Adrenal gland (tissue), 12 donors: ENCODE data around the gene VPS8. TPM values are rescaled to one million over a fixed set of nuclear protein-coding genes. Genes with fewer than 3 reads are reported as not detected.

Experiments used
- DNase-seq, 7 donors: peaks; one replicate each; pipeline ENCODE4 v3.0.0-alpha.2; 2019 to 2020
- H3K27ac ChIP-seq, 5 donors: fragments of 200-600 bp; sonication (generic) in 4 of 5; 1 replicate in 3 of 5; 2 replicates in 2 of 5; pipeline versions ENCODE4 v1.5.1 to v1.8.0; 2016 to 2020; ENCODE audit warnings: mild to moderate bottlenecking in 1 of 5
- H3K27me3 ChIP-seq: fragments of 200-600 bp; 2 replicates; pipeline ENCODE4 v1.8.0; 2021
- H3K36me3 ChIP-seq, 2 donors: fragments of 200-600 bp; replicated peaks in 1 of 2; 1 replicate in 1 of 2; 2 replicates in 1 of 2; pipeline versions ENCODE4 v1.5.1 to v1.8.0; 2018 to 2022
- H3K4me1 ChIP-seq, 2 donors: fragments of 200-600 bp; replicated peaks in 1 of 2; 1 replicate in 1 of 2; 2 replicates in 1 of 2; pipeline versions ENCODE4 v1.5.1 to v1.8.0; 2018 to 2021
- H3K4me3 ChIP-seq, 4 donors: fragments of 200-600 bp; sonication (generic) in 3 of 4; one replicate each; pipeline ENCODE4 v1.5.1; 2016 to 2018
- H3K9me3 ChIP-seq, 3 donors: fragments of 200-600 bp; sonication (generic) in 1 of 3; replicated peaks in 1 of 3; 1 replicate in 2 of 3; 2 replicates in 1 of 3; pipeline versions ENCODE4 v1.5.1 to v1.8.0; 2016 to 2021
- CTCF ChIP-seq, 6 experiments: fragments of 450-650 bp in 4 of 6; fragments of 200-600 bp in 2 of 6; sonication (generic) in 1 of 6; IDR thresholded peaks; 1 replicate in 5 of 6; 2 replicates in 1 of 6; pipeline versions ENCODE4 v1.5.1 to v1.8.0; 2016 to 2021; ENCODE audit warnings: antibody characterized with exemption in 6 of 6, mild to moderate bottlenecking in 2 of 6, moderate library complexity in 1 of 6
- POLR2A ChIP-seq, 2 donors: fragments of 450-650 bp; IDR thresholded peaks; one replicate each; pipeline ENCODE4 v1.6.1; 2017; ENCODE audit warnings: antibody characterized with exemption in 2 of 2, mild to moderate bottlenecking in 2 of 2, moderate library complexity in 1 of 2
- WGBS, 4 donors: extraction: QIAGEN DNeasy Blood & Tissue Kit in 2 of 4; methylation state at CpG; one replicate each; pipeline versions ENCODE4 v1.1.5 to v1.1.7; 2013 to 2017; 5-methylcytosine and 5-hydroxymethylcytosine counted together
- intact Hi-C, 2 donors: fragments of 100-400 bp; cut with DNase I; formaldehyde crosslinking; loops; one replicate each; pipeline versions ENCODE4 v1.14.1 to v1.15.0; 2022 to 2023
- polyA plus RNA-seq, 3 donors: library from polyadenylated mRNA; stranded (reverse); fragments of 200-250 nt in 2 of 3; fragments of 350-450 nt in 1 of 3; fragmentation: Illumina TruSeq in 1 of 3; extraction: RNeasy Lipid Tissue Mini Kit (QIAGEN cat#74804) in 1 of 3; gene quantifications; one replicate each; pipeline ENCODE4 v1.2.3, GENCODE V29; 2013 to 2014
- total RNA-seq, 9 donors: library from RNA; depleted of rRNA in 4 of 9; stranded (reverse); fragments of >200 nt in 4 of 9; fragments of 120-200 nt in 1 of 9; fragmentation: NEBNext Ultra II Directional in 1 of 9; extraction: Animal tissue kit (Norgen Biotek cat#: 25700) in 1 of 9; gene quantifications; one replicate each; pipeline versions ENCODE4 v1.1.0 to v1.2.4, GENCODE V29; 2013 to 2023
- donor health status: healthy with polysubstance abuse.
- donor health status: Bipolar disorder and iron deficiency.
- donor health status: DM: yes; HTN: yes; CAD: no.
- donor health status: DM: no; HTN: no; CAD: no.
- donor health status: DM: no; HTN: no; CAD: no.
- donor health status: DM: yes; HTN: yes; CAD: no.

VPS8 gene
- total and polyA plus RNA-seq, 12 donors: 17.6 to 96.4 (median 33.9) TPM

GRCh38 chr3:185058796-185059195, 246.8 kb downstream of the VPS8 start:
- TF ChIP-seq CTCF (IDR thresholded peaks at IDR 0.05): no peak
- no peak for TF ChIP-seq POLR2A (IDR thresholded peaks at IDR 0.05)
- Histone ChIP-seq H3K4me1 (no peaks in the 10 kb centered on the region), H3K36me3 (no peaks in the 10 kb centered on the region), H3K27me3 (no peaks in the 10 kb centered on the region), H3K4me3 (no peak overlapping the region), H3K27ac (no peak overlapping the region), H3K9me3 (no peaks in the 10 kb centered on the region)
- intact Hi-C loops: no loop called here
- no peak for DNase-seq
- 49 to 73% (median 55%) methylated on average over 2 of the region's 2 CpGs for WGBS, 4 donors

GRCh38 chr3:185059766-185060165, 247.8 kb downstream of the VPS8 start:
- no peaks in the 10 kb centered on the region for H3K36me3 ChIP-seq
- no peak overlapping the region for H3K27ac ChIP-seq
- intact Hi-C loops: no loop called here
- TF ChIP-seq CTCF (IDR thresholded peaks at IDR 0.05): no peak
- no peak for TF ChIP-seq POLR2A (IDR thresholded peaks at IDR 0.05)
- WGBS, 4 donors: 65 to 76% (median 68%) methylated on average over 2 of the region's 2 CpGs
- H3K4me3 ChIP-seq: no peak overlapping the region
- H3K4me1 ChIP-seq: no peaks in the 10 kb centered on the region
- no peaks in the 10 kb centered on the region for H3K27me3 ChIP-seq
- H3K9me3 ChIP-seq: no peaks in the 10 kb centered on the region
- DNase-seq: peak in 1 of 7 donors; percentile 16

GRCh38 chr3:185060655-185061054, 248.7 kb downstream of the VPS8 start:
- 83 to 100% (median 92%) methylated on average over 1 to 2 of the region's 2 CpGs for WGBS, 4 donors
- TF ChIP-seq POLR2A (IDR thresholded peaks at IDR 0.05) (no peak), CTCF (IDR thresholded peaks at IDR 0.05) (no peak)
- H3K27me3 ChIP-seq: no peaks in the 10 kb centered on the region
- no peak overlapping the region for H3K27ac ChIP-seq
- no peaks in the 10 kb centered on the region for H3K4me1 ChIP-seq
- no peak for DNase-seq
- H3K4me3 ChIP-seq: no peak overlapping the region
- H3K9me3 ChIP-seq: no peaks in the 10 kb centered on the region
- H3K36me3 ChIP-seq: no peaks in the 10 kb centered on the region
- intact Hi-C loops: no loop called here

- H3K27me3 ChIP-seq: no peaks in the 10 kb centered on the region
- no peaks in the 10 kb centered on the region for H3K36me3 ChIP-seq
- H3K27ac ChIP-seq: no peak overlapping the region
- TF ChIP-seq CTCF (IDR thresholded peaks at IDR 0.05): no peak
- TF ChIP-seq POLR2A (IDR thresholded peaks at IDR 0.05): no peak
- no peaks in the 10 kb centered on the region for H3K9me3 ChIP-seq
- no peaks in the 10 kb centered on the region for H3K4me1 ChIP-seq
- DNase-seq: no peak
- H3K4me3 ChIP-seq: no peak overlapping the region
- intact Hi-C loops: no loop called here
Measured at GRCh38 chr3:185062191-185062590, 250.2 kb downstream of the VPS8 start.
